ENCODE measurements around the gene NOTCH2. TPM values are rescaled to one million over a fixed set of nuclear protein-coding genes. Genes with fewer than 3 reads are reported as not detected.

Gene NOTCH2
- total and polyA plus RNA-seq, 7 donors: 2.8 to 88.9 (median 45.9) TPM

DNA sequence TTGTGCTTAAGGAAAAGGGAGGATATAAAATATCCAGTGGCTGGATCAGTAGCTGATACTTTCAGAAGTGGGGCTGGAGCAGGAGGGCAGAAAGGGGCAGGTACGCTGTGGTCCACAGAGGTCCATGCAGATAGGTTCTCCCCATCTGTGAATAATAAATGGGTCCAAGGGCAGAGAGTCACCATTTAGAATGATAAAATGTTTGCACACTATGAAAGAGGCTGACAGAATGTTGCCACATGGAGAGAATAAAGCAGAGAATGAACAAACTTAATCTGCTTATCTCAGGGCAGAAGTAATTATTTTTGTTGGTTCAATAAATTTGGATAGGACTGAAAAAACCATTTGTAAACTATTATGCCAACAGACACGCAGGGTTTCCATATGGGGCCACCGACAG lies 156.5 kb downstream of the NOTCH2 start:
- Histone ChIP-seq H3K9me3 (no peaks in the 10 kb centered on the region), H3K27me3 (no peaks in the 10 kb centered on the region), H3K27ac (no peak overlapping the region), H3K4me1 (no peaks in the 10 kb centered on the region), H3K4me3 (no peak overlapping the region), H3K36me3 (peaks cover 18 to 53% (median 31%) of the 10 kb centered on the region in 4 donors)
- no peak for TF ChIP-seq POLR2AphosphoS5 (IDR thresholded peaks at IDR 0.05)
- TF ChIP-seq POLR2A (IDR thresholded peaks at IDR 0.05): no peak
- TF ChIP-seq EP300 (IDR thresholded peaks at IDR 0.05): no peak
- TF ChIP-seq, protein P1, sequence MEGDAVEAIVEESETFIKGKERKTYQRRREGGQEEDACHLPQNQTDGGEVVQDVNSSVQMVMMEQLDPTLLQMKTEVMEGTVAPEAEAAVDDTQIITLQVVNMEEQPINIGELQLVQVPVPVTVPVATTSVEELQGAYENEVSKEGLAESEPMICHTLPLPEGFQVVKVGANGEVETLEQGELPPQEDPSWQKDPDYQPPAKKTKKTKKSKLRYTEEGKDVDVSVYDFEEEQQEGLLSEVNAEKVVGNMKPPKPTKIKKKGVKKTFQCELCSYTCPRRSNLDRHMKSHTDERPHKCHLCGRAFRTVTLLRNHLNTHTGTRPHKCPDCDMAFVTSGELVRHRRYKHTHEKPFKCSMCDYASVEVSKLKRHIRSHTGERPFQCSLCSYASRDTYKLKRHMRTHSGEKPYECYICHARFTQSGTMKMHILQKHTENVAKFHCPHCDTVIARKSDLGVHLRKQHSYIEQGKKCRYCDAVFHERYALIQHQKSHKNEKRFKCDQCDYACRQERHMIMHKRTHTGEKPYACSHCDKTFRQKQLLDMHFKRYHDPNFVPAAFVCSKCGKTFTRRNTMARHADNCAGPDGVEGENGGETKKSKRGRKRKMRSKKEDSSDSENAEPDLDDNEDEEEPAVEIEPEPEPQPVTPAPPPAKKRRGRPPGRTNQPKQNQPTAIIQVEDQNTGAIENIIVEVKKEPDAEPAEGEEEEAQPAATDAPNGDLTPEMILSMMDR (IDR thresholded peaks at IDR 0.05): no peak
- no peak for DNase-seq
- intact Hi-C loops (cut with DNase I): no loop called here
- WGBS, 2 donors: 96 to 97% methylated on average over 3 of the region's 3 CpGs

DNA sequence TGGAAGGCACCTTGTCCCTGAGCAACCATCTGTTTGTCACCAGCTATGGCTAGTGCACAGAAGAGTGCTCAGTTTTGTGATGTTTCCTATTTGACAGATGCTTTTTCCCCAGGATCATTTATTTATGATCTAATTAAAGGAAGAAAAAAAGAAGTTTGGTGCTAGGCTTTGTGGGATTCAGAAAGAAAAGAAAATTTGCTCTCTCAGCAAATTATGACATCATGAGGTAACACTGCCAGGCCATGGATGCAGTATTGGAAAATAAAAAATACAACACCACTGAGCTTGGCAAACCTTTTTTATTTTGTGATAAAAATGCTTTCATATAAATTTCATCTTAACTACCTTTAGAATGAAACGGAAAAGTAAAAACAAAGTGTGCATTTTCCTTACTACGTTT lies 157.7 kb downstream of the NOTCH2 start:
- intact Hi-C loops (cut with DNase I): no loop called here
- no peaks in the 10 kb centered on the region for H3K9me3 ChIP-seq

DNA sequence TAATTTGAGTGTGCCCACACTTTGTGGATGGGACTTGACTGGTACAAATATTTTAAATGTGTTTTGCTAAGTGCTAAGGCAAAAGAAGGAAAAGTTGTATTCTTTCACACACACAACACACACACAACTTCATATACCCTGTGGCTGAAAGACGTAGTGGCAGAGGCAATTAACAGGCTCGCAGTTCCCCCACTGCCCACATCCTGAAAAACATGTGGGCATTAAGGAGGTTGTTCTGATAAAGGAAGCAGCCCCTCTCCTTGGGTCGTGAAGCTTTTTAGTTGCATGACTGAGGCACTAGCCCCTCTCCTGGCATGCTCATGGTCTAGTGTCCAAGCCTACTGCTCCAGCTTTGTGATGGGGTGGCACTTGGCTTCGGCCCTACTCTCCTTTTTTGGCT lies 158.8 kb downstream of the NOTCH2 start:
- no peaks in the 10 kb centered on the region for H3K4me1 ChIP-seq
- peaks cover 12 to 30% (median 13%) of the 10 kb centered on the region in 4 donors for H3K36me3 ChIP-seq
- no peak for TF ChIP-seq EP300 (IDR thresholded peaks at IDR 0.05)
- TF ChIP-seq POLR2AphosphoS5 (IDR thresholded peaks at IDR 0.05): no peak
- TF ChIP-seq, protein P1 (IDR thresholded peaks at IDR 0.05): no peak
- TF ChIP-seq POLR2A (IDR thresholded peaks at IDR 0.05): no peak
- no peak for DNase-seq
- H3K27me3 ChIP-seq: no peaks in the 10 kb centered on the region
- H3K9me3 ChIP-seq: peaks cover 0 to 2% (median 0%) of the 10 kb centered on the region in 4 donors
- no peak overlapping the region for H3K27ac ChIP-seq
- WGBS, 2 donors: 58 to 84% methylated on average over 4 of the region's 4 CpGs
- no peak overlapping the region for H3K4me3 ChIP-seq
- intact Hi-C loops (cut with DNase I): no loop called here

More for the DNA sequence above, 157.7 kb downstream of the NOTCH2 start:
- no peak for TF ChIP-seq POLR2A (IDR thresholded peaks at IDR 0.05)
- TF ChIP-seq EP300 (IDR thresholded peaks at IDR 0.05): no peak
- TF ChIP-seq, protein P1 (IDR thresholded peaks at IDR 0.05): no peak
- TF ChIP-seq POLR2AphosphoS5 (IDR thresholded peaks at IDR 0.05): no peak
- peaks cover 15 to 41% (median 22%) of the 10 kb centered on the region in 4 donors for H3K36me3 ChIP-seq
- no peak for DNase-seq
- H3K27me3 ChIP-seq: no peaks in the 10 kb centered on the region
- H3K4me3 ChIP-seq: no peak overlapping the region
- WGBS, 2 donors: 87 to 92% methylated on average over 2 of the region's 2 CpGs
- no peaks in the 10 kb centered on the region for H3K4me1 ChIP-seq
- H3K27ac ChIP-seq: no peak overlapping the region

DNA sequence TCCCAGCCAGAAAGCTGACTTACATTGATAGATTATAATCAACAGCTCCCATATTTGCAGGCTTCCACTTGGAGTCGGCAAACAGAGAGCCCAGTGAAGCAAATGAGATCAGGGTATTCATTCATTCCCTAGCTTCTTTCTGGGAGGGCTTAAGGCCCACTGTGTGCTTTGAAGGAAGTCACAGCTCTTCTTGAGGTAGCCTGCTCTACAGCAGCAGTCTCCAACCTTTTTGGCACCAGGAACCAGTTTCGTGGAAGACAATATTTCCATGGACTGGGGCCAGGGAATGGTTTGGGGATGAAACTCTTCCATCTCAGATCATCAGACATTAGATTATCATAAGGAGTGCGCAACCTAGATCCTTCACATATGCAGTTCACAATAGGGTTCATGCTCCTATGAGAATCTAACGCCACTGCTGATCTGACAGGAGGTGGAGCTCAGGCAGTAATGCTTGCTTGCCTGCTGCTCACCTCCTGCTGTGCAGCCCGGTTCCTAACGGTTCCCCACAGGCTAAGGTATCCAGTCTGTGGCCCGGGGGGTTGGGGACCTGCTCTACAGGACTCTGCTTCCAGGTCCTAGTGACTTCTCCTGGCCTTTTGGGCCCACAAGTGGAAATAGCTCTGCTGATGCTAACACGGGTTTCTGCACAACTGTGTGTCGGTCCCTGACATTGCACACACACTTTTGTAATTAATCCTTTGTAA lies 159.4 kb downstream of the NOTCH2 start:
- DNase-seq: no peak
- H3K4me3 ChIP-seq: no peak overlapping the region
- H3K36me3 ChIP-seq: peaks cover 6 to 24% (median 8%) of the 10 kb centered on the region in 4 donors
- H3K27ac ChIP-seq: no peak overlapping the region
- intact Hi-C loops (cut with DNase I): no loop called here
- 83 to 86% methylated on average over 9 of the region's 9 CpGs for WGBS, 2 donors
- no peaks in the 10 kb centered on the region for H3K27me3 ChIP-seq
- peaks cover 0 to 2% (median 0%) of the 10 kb centered on the region in 4 donors for H3K9me3 ChIP-seq
- no peaks in the 10 kb centered on the region for H3K4me1 ChIP-seq
- no peak for TF ChIP-seq POLR2AphosphoS5 (IDR thresholded peaks at IDR 0.05)
- TF ChIP-seq EP300 (IDR thresholded peaks at IDR 0.05): no peak
- TF ChIP-seq, protein P1 (IDR thresholded peaks at IDR 0.05): no peak
- TF ChIP-seq POLR2A (IDR thresholded peaks at IDR 0.05): no peak
